ENCODE data around the gene CSNK1D.

Gene CSNK1D

GRCh38 chr17:82249896-82250581, 23.5 kb downstream of the CSNK1D start:
- no peak for DNase-seq

DNA sequence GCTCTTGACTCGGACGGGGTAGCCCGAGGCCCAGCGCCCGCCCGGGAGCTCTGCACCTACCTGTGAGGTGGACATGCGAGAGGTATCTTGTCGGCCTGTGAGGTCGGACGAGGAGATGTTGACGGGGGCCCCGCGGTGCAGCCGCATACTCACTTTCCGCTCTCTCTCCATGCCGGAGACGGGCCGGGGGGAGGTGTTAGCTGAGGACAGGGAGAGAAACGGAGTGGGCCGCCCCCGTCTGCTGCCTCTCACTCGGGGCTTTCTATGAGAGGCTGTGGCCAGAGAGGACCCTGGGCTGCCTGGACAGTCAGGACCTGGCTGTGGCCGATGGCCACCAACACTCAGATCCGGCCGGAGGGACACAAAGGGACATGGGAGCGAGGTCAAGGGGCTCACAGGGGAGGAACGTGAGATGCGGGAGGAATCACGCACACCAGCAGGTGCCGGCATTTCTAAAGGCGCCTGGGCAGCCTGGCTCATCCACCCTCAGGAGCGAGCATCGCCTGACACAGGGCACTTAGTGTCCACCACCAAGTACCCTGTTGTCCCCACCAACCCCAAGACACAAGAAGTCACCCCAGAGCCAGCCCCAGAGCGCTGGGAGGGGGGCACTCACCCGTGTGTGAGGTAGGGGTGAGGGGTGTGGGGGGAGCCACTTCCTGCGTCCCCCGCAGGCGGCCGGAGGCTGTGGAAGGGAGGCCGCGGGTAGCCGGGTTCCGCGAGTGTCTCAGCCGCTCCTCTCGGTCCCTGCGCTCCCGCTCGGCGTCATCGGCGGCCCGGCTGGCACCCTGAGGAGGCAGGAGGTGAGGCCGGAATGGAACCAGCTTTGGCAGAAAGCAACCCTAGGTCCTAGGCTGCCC, 24.5 kb downstream of the CSNK1D start:
- no peak for DNase-seq

DNA sequence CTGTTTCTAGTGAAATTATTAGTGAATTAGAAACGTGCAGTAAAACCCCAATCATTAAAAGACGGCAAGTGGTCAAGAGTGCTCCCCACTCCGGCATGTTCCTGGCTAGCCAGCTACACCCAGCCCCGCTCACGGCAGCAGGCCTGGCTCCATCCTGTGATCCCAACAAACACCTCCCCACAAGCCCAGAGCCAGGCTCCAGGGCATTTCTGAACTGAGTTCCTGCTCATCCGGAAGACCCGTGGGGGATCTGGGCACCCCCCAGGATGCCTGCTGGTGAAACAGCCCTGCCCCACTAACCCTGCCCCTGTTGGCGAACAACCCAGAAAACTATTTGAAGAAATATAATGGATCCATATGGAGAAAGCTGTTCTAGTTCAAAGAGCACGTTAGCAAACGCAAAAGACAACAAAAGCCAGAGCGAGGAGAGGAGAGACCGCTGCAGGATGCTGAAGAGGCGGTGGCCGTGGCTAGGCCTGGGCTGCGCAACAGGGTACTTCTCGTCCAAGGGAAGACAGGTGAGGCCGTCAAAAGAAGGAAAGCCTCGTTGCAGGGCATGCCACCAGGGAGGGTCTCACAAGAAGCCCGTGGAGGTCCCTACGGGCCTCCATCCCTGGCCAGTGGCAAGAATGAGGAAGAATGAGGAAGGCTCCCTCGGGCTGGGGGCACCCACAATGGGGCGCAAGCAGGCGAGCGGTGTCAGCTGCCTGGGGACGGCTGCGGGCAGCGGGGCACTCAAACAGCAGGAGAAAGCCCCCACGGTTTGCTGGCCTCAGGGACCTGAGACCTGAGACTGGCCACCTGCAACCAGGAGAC, 25.4 kb downstream of the CSNK1D start:
- DNase-seq, result no peak

DNA sequence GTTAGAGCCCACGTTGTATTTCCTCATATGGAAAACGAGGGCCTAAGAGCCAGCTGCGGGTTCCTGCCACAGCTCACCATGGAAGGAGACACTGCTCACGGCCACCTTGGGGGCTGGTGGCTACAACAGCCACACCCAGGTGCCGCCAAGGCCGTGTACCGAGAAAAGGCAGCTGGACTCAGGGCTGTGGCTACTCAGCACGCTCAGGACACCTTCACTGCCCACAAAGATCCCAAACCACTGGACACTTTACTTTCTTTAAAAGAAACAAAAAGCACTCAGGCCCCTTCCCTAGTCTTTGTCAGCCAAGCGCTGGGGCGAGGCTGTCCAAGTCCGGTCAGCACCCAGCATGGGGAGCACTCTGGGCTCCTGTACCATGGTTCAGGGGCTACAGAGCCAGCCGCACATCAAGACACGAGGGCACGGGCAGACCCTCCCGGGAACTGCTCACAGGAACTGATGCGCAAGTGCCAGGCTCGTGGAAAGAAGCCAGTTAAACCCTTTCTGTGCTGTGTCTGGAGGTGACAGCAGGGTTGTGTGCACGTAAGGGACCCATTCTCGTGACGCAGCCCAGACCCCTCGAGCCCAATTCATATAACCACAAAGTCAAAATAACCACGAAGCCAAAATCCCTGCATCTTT, 26.2 kb downstream of the CSNK1D start:
- DNase-seq, result no peak

DNA sequence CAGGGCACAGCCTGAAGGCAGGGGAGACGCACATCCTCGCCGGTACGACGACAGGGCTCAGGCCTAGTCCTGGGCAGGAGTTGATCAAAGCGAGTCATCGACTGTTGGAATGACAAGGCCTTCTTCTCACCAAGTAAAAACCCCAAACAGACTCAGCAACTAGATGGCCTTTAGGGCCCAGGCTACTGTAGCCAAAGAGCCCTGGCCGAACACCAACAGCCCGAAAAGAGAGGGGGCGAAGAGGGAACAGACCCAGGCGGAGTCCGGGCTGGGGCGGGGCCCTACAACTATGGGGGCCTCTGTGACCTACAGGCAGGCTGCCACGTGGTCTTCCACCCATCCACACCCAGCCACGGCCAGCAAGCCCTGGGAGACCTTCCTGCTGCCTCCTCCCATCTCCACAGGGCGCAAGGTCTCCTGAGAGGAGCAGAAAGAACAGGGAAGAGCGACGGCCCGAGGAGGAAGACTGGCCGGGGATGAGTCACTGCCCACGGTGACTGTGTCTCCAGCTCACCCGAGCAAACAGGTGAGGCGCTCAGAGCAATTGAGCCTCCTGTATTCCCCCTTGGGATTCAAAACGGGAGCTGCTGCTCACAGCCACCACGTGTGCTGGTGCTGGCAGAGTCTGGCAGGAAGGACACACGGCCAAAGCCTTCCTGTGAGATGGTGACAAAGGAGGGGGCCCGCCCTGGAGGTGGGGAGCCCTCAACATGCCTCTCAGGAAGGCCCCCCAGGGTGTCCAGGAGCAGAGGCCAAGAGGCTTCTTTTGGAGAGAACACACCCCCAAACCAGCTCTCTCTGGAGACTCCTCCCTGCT, 26.9 kb downstream of the CSNK1D start:
- DNase-seq, result no peak

DNA sequence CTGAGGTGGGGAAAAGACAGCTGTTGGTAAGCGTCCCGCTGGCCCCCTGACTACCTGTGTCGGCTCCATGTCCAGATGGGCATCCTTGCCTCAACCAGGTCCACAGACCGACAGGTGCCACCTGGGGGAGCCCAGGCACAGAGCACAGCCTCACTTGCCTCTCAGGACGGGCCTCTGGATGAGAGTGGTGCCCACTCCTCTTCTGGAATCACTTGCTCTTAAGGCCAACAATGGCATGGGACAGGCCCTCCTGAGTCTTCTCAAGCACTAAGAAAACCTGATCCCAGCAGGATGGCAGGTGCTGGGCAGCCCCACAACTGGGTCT, 27.5 kb downstream of the CSNK1D start:
- no peak for DNase-seq

DNA sequence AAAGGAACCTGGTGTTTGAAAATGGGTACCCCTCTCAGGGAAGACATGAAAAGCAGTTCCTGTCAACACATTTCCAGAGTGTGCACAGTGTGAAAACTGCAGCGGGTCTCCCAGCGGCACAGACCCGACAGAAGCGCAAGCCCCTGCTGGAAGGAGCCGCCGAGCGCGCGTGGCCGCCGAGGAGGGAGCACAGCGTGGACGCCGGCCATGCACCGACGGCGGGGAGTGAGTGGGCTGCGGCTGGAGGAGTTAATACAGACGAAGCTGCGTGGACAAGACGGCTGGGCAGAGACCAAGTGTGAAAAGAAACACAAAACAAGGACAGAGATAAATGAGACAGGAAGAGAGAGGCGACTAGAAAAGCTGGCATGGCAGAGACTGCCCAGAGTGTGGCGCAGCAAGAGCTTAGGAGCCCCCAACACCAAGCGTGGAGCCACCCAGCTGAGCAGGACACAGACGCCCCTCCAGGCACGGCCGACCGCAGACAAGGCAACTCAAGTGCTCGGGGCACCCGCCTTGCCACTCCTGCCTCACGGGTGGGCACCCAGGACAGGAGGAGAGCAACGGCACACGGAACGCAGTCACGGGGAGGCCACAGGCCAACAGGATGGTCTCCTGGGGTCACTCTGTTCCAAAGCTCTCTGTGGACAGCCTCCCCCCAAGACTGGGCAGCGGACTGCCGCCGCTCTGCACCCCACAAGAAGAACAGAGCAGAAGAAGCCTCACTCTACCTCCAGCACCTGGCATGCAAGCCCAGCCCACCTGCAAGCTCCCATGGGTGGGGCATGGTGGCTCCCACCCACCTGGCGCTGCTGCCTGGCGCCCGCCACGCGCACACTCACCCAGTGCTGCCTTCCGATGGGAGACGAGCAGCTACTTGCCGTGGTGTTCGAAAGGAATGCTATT, 28.1 kb downstream of the CSNK1D start:
- no peak for DNase-seq

DNA sequence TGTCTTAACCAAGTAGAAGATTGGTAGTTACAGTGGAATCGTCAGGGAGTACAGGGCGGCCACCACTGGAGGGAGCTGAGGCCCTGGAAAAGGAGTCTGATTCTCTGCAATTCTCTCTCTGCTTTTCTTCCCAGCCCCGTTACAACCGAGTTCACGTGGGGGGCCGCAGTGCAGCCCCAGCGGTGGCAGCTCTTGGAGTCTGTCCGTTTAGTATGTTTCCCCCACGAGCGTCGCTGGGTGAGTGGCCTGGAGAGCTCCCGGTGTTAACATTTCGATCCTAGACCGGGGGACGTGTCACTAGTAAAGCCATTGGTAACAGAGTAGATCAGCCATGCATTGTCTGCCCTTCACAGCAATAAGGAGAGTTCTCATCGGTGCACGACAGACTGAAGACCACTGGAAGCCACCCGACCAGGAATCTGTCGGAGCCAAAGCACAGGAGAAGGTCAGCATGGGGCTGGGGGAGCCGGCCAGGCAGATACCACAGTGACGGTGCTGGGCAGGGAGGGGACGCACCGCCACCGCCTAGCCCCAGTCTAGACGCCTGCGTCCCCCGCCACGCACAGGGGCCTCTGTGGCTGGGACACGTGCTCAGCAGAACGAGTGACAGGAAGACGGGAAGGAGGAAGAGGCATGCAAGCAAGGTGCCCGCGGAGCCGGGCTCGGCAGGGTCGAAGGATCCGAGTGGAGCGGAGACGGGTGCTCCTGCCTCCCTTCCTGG, 28.9 kb downstream of the CSNK1D start:
- no peak for DNase-seq

DNA sequence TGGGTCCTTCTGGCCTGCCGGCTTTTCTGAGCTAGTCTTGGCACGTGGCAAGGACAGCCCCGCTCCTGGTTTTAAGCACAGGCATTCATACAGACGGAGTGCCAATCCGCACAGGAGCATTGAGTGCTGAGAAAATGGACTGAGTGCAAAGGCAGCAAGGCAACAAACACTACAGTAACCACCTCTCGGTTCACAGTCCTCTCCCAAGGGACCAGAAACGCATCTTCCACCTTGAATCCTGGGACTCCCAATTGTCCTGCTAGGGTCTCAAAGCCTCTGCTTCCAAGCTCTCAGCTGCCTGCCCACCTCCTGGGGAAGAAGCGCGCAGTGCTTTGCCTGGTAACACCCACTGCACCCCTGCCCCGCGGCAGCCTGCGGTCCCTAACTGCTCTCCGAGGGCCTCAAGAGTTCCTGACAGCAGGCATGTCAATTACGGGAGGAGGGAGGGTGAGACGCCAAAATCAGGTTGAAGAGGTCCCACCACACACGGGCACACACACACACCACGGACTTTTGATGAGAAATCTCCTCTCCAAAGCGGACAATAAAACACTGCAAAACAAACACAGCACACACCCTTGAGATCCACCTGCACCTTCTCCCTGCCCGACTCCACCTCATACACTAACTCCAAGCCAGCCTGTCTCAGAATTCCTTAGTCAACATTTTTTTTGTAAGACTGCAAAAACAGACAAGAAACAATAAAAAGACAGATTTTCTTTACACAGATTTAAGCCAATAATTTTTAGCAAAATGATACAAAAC, 29.7 kb downstream of the CSNK1D start:
- no peak for DNase-seq

- DNase-seq, result no peak
Measured at GRCh38 chr17:82242977-82243647, 30.4 kb downstream of the CSNK1D start.

DNA sequence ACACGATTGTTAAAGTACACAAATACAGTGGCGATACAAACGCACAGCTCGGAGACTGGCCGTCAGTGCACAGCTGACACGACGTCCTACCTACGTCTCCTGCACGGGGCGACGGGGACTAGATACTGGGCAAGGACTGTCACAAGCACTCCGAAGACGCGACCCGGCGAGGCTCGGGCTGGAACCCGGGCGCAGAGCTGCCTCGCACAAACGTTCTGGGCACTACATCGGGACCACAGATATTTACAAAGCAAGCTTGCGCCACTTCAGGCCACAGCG, 30.9 kb downstream of the CSNK1D start:
- DNase-seq, result no peak

DNA sequence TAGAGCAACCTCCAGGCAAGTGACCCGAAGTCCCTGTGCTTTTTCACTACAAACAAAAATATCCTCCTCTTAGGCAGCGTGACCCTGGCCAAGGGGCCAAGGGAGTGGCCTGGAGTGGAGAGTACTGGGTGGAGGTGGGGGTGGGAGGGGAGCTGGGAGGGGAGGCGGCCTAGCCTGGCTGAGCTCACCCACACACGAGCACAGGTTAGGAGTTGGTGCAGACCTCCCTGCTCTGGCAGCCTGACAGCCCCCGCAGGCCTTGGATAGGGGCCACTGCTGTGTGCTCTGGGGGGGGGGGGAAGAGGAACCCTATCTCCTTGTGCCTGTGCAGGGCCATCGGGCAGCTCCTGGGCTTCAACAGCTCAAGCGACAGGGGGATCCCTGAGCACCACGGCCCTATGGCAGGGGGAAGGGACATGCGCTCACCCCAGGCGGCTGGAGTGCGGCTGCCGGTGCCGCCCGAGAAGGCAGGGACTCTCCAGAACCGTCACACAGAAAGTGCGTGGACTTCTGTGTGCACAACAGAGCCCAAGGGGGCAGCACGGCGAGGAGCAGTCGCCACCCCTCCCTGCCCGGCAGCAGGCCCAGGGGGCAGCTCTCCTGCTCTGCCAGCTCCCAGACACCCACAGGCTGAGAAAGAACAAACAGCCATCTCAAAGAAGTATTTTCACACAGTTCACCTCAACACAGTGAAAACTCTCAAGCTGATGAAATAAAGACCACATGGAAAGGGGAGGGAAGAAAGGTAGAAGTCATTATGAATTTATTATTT, 31.4 kb downstream of the CSNK1D start:
- DNase-seq, result no peak

- peak; percentile 77 for DNase-seq
Measured at GRCh38 chr17:82241183-82241925, 32.1 kb downstream of the CSNK1D start.

GRCh38 chr17:82240506-82241182, 32.9 kb downstream of the CSNK1D start:
- no peak for DNase-seq

GRCh38 chr17:82239926-82240505, 33.5 kb downstream of the CSNK1D start:
- no peak for DNase-seq

- DNase-seq, result no peak
Measured at GRCh38 chr17:82239401-82239925, 34.0 kb downstream of the CSNK1D start.
